ENCODE measurements around the gene C1orf167.

Gene C1orf167

DNA sequence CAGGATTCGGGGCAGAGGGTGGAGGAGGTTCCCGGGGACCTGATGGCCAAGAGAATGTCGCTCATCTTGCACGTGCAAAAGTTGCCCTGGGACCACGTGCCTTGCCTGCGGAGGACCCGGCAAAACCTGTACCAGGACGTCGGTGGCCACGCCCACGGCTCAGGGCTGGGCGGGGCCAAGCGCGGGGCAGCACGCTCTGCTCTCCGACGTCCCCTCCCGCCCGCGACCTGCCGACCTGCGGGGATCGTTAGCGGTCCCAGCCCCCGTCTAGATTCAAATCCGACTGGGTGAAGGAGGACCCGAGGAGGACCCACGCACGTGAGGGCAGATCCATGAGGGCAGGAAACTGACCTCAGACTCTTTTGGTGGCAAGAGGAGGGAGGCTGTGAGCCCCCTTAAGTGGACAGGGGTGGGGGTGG lies at the start of gene C1orf167:
C1orf167 (plus strand) TSS at position 206 of the 419 bp plus-strand sequence. CDS start 2,208 bp downstream, outside the sequence.
- FAIRE-seq = no peak

DNA sequence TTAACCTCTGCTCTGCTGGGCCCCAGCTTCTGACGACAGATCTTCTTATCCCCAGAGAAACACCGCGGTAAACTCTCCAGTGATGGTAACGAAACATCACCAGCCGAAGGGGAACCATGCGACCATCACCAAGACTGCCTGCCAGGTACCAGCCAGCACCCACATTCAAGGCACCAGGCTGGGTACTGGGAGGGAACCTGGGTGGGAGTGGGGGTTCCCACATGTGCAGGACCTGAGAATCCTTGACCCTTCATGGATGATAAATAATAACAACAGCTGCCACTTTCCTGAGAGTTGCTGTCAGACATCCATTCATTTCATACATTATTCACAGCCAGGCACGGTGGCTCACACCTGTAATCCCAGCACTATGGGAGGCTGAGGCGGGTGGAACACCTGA lies 49.7 kb upstream of the C1orf167 start:
- no peak for FAIRE-seq

- FAIRE-seq = no peak
These were observed 48.9 kb upstream of the C1orf167 start for GRCh38 chr1:11713095-11713494.

DNA sequence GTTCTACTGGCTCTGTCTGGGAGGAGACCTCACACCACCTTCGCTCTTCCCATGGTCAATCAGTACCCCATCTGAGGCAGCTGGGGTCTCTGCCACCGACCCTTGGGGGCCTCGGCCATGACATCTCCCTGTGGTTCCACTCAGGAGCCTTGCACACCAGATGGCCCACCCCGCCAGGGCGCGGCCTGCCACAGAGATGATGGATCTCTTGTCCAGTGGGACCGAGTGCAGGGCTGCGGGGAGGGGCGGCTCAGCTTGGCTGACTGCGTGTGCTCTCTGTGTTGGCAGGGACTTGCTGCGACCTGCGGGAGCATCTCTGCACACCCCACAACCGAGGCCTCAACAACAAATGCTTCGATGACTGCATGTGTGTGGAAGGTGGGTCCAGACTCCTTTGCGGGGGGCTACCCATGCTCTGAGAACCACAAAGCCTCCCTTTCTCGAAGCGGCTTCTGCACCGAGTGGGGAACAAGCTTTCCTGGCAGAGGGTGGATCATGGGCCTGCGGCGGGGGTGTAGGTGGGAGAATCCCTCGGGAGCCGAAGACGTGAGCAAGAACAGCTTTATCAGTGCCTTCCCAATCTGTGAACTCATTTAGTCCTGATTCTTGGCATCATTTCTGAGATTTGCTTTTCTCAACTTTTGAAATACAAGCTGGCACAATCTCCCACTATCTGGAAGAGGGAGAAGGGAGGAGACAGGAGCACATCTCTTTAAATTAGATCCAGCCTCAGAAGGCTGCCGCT lies 47.0 kb upstream of the C1orf167 start:
- no peak for FAIRE-seq

GRCh38 chr1:11719313-11720032 lies 42.5 kb upstream of the C1orf167 start:
- FAIRE-seq = peak; percentile 54

DNA sequence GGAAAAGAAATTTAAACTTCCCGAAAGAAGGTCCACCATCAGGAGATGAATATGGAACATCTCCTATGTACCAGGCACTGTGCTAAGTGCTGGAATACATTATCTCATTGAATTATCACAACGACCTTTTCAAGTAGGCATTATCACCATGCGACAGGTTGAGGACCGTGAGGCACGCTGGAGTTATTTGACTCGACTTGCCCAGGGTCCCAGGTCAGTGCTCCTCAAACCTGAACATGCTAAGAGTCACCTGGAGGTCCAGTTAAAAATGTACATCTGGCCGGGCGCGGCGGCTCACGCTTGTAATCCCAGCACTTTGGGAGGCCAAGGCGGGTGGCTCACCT lies 42.0 kb upstream of the C1orf167 start:
- no peak for FAIRE-seq

- FAIRE-seq = no peak
These were observed 41.5 kb upstream of the C1orf167 start for GRCh38 chr1:11720525-11720924.

GRCh38 chr1:11721311-11721710 lies 40.7 kb upstream of the C1orf167 start:
- no peak for FAIRE-seq

DNA sequence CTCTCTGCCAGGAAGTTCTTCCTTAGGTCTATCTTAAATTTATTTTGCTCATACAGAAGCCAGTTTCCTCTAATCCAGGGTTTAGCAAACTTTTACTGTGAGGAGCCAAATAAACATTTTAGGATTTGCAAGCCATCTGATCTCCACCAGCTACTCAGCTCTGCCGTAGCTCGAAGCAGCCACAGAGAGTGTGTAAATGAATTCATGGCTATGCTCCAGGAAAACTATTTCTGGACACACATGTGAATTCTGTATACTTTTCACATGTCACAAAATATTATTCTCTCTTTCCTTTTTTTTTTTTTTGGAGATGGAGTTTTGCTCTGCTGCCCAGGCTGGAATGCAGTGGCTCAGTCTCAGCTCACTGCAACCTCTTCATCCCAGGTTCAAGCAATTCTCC lies 39.5 kb upstream of the C1orf167 start:
- no peak for FAIRE-seq

DNA sequence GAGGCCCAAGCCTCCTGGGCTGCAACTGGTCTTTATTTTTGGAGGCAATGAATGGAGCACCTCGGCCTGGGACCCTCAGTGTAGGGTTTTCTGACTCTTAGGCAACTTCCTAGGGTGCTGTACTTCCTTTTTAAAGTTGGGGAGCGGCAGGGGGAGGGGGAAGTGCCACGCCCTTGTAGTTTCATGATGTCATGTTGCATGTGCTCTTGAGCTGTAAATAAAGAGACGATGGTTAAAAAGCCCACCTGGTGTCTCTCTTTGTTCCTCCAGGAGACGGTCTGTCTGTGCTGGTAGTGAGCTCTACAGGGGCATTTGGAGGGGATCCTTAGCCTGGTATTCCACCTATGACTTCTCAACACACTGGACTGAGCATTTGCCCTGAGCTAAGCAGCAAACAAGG lies 36.4 kb upstream of the C1orf167 start:
- FAIRE-seq = no peak

GRCh38 chr1:11727119-11727518 lies 34.9 kb upstream of the C1orf167 start:
- FAIRE-seq = no peak

GRCh38 chr1:11728126-11728806 lies 33.7 kb upstream of the C1orf167 start:
- no peak for FAIRE-seq

DNA sequence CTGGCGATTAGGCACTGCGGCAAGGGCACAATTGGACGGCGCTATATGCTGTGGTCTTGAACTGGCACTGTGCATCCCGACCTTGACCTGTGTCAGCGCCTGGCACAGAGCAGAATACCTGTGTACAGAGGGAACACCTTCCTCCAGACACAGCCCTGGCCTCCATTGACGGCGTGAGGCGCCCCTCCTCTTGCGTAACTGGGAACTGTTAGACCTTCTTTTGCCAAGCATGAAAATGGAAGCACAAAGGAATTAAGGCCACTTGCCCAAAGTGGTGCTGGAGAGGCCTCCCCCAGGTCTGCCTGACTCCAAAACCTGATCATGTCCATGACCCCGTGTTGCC lies 32.9 kb upstream of the C1orf167 start:
- no peak for FAIRE-seq

DNA sequence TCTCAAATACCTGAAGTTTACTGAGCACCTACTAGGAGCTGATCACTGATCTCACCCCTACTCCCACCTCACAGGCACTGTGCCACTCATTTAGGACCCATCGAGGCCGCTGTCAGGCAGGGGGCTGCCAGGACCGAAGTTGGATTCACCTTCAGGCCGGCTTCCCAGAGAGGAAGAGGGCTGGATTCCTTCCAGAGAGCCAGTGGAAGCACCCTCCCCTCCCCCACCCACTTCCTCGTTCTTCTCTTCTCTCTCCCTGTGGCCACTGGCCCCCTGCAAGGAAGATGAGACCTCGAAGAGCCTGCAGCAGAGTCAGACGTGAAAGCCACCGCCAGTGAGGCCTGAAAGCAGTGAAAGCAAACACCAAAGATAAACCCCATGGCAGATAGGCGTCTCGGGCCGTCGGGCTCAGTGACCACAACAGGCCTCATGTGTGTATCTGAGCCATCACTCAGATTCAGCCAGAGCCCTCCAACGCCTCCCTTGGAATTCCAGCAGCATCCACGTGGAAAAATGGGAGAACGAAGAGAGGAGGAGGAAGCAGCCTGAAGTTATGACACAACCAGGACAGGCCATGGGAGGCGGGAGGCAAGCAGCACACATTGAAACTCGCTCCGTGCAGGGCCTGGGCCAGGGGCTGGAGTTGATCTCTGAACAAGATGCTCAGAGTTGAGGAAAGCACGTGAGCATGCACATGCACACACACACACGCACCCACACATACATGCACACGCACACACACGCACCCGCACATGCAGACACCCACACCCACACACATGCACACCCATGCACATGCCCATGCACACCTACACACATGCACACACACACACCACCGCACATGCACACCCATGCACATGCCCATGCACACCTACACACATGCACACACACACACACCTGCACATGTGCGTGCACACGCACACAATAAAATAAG lies 32.2 kb upstream of the C1orf167 start:
- FAIRE-seq = no peak

- FAIRE-seq = no peak
These were observed 31.5 kb upstream of the C1orf167 start for GRCh38 chr1:11730429-11730891.

DNA sequence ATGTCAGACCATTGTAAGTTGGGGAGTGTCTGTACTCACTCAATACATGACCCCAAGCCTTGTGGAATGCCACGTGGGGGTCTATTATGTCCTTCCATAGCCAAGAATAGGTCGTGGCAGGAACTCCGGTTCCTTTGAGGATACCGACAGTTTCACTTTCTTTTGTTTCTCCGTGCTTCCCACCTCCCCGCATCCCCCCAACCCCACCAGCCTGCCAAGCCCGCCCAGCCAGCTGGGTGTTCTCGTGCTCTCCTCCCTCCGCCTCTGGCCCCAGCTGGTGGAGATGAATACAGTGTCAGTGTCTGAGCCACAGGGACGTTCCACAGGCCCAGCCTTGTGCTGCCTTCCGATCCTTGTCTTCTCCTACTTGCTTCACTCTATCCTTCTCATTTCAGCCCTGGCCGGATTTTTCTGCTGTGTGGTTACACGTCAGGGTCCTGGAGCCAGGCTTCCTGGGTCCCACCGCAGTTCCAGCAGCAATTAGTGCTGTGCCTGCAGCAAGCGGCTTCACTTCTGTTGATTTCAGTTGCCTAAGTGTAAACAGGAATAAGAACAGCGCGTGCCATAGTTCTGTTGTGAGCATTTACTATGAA lies 30.2 kb upstream of the C1orf167 start:
- no peak for FAIRE-seq

GRCh38 chr1:11733306-11733705 lies 28.7 kb upstream of the C1orf167 start:
- no peak for FAIRE-seq

GRCh38 chr1:11735531-11735853 lies 26.5 kb upstream of the C1orf167 start:
- no peak for FAIRE-seq

- FAIRE-seq = no peak
These were observed 25.9 kb upstream of the C1orf167 start, which contains the start of gene AGTRAP for GRCh38 chr1:11735854-11736745. Gene AGTRAP, plus strand, starts transcription at chr1:11736136. Its CDS starts 73 bp downstream, at chr1:11736209.

DNA sequence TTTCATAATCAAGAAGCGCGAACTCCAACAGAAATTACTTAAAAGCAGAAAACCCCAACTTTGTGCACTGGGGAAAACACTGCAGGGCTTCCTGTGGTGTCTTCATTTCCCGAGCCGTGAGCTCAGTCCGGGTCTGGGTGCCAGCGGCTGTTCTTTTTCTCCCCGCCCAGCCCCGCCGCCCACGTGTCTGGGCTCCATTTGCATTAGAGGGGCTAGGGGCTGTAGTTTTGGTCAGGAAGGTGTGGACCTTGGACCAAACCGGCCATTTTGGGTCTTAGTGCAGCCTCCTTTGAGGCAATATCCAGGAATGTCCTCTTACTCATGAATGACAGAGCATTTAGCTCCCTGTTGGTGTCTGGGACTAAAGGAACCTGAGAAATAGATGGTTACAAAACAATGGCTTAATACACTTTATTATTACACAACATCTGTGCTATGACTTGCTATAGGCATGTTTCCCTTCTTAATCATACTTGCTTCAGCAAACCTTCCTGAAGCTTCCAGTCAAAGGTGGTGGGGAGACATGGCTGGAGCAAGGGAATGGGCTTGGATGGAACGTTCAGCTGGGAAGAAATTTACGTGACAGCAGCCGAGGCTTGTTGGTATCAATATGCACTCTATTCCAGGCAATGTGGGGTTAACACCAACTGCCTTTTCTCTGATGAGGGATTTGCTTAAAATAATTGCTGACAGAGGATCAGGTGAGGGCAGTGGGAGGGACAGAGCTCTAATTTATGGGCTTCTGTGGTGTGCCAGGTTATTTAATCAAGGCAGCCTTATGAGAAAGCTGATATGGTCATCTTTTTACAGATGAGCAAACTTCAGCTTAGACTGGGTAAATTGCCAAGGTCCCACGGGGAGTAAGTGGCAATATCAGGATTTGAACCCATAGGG lies 25.0 kb upstream of the C1orf167 start:
- no peak for FAIRE-seq

Measured in A204.1 (cell line).